GM18526 (cell line): ENCODE measurements around the gene PGBD5.

Source experiments
- POLR2A ChIP-seq: IDR thresholded peaks from 3 replicates; pipeline ENCODE4 v1.6.1; 2011; ENCODE audit not compliant: insufficient read length; ENCODE audit errors: extremely low read depth

PGBD5 gene

DNA sequence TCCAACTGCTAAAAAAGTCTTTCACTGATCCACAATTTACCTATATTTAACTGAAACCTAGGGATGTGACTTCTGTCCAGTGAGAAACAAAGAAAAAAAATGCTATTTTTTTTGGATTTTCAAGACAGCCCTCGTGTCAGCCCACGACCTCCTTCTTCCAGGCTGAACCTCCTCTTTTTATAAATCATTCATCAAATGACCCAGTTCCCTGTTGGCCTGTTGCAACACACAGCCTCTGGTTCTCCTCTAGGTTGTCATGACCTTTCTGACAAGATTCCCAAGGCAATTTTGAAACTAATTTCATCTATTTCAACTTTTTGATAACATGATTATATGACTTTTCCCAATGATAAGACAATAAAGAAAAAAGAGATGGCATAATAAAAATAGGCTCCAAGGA, 74.6 kb downstream of the PGBD5 start:
- no peak for TF ChIP-seq POLR2A

GRCh38 chr1:230350208-230350921, 75.8 kb downstream of the PGBD5 start:
- TF ChIP-seq POLR2A = no peak

GRCh38 chr1:230349020-230349393, 77.1 kb downstream of the PGBD5 start:
- TF ChIP-seq POLR2A = no peak

GRCh38 chr1:230348386-230349019, 77.6 kb downstream of the PGBD5 start:
- no peak for TF ChIP-seq POLR2A

- no peak for TF ChIP-seq POLR2A
These were observed 78.2 kb downstream of the PGBD5 start for GRCh38 chr1:230347896-230348295.

DNA sequence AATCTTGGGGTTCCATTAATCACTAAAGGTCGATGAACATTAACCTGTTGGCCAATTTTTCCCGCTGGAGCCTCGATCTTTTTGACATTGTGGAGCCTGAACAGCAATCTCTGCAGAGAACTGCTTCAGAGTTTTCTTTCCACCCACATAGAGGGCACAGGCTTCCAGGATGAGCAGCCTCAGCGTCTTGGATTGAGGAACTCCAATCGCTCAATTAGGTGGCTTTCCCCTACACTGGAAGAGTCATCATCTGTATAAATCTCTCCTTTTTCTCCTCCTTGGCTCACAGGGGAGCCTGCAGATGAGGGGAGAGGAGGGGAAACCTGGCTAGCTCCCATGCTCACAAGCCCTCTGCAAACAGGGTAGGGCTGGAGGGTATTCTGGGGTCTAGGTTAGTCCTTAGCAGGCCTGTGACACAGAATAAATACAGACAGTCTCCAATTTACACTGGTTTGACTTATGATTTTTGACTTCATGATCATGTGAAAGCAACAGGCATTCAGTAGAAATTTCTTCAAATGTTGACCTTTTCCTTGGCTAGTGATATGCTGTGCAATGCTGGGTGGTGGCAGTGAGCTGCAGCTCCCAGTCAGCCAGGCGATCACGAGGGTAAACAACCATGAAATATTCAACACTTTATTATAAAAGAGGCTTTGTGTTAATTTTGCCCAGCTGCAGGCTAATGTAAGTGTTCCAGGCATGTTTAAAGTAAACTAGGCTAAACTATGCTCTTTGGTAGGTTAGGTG, 80.8 kb downstream of the PGBD5 start:
- no peak for TF ChIP-seq POLR2A

- TF ChIP-seq POLR2A = no peak
These were observed 83.4 kb downstream of the PGBD5 start for GRCh38 chr1:230342699-230343098.

- TF ChIP-seq POLR2A = no peak
These were observed 84.1 kb downstream of the PGBD5 start for GRCh38 chr1:230342019-230342418.

DNA sequence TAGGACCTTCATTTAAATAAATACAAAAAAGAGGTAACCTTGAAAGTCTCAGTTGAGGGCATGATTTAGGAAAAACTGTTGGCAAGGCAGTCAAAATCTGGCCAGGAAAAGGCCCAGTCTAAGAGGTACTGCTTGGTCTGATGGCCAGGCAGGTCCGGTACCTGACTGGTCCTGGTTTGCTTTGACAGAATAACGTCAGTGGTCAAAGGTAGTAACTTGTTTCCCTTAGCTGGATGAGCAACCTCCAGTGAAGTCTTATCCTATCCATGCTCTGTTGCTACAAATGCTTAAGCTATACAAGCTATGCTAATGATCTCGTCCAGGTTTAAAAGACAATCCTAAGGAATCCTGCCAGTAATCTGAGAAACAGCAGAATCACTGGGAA, 85.0 kb downstream of the PGBD5 start:
- TF ChIP-seq POLR2A = no peak

GRCh38 chr1:230340526-230341161, 85.5 kb downstream of the PGBD5 start:
- no peak for TF ChIP-seq POLR2A

- no peak for TF ChIP-seq POLR2A
These were observed 87.1 kb downstream of the PGBD5 start for GRCh38 chr1:230339033-230339432.

DNA sequence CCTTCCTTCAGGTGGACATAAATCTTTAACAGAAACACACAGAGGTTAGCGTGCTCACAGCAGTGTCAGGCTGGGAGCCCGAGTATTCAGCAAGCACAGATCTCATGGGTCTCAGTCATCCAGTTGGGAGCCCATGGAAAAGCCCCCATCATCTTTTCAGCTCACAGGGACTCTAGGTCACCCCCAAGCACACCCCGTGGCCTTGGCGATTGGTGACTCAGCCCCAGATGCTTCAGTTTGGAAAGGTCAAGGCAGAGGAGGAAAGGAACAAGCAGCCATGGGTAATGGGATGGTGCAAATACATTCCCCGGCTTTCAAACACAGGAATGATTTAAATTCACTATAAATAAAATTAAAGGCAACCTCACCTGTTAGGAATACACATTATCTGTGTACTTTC, 88.9 kb downstream of the PGBD5 start:
- no peak for TF ChIP-seq POLR2A

- TF ChIP-seq POLR2A = no peak
These were observed 90.1 kb downstream of the PGBD5 start for GRCh38 chr1:230335861-230336522.

DNA sequence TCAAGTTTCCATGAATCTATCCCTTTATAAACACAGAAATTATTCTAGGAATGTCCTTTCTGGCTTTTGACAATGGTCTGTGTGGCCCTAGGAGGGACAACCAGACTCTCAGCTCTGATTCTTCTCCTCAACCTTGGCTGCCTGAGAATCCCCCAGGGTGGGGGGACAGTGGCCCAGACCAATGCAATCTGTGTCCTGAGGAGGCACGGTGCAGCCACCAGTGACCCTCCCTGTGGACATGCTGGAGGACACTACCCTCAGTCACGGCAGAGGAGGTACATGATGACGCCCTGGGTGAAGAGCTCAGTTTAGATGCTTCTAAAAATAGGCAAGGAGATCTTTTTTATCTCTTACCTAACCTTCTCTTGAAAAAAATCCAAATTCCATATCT, 91.7 kb downstream of the PGBD5 start:
- no peak for TF ChIP-seq POLR2A
